ENCODE measurements around the gene LZTR1. TPM values are rescaled to one million over a fixed set of nuclear protein-coding genes. Genes with fewer than 3 reads are reported as not detected.

The LZTR1 gene
- total RNA-seq, 2 experiments from 2014 or later: 48.4 to 51.3 TPM

DNA sequence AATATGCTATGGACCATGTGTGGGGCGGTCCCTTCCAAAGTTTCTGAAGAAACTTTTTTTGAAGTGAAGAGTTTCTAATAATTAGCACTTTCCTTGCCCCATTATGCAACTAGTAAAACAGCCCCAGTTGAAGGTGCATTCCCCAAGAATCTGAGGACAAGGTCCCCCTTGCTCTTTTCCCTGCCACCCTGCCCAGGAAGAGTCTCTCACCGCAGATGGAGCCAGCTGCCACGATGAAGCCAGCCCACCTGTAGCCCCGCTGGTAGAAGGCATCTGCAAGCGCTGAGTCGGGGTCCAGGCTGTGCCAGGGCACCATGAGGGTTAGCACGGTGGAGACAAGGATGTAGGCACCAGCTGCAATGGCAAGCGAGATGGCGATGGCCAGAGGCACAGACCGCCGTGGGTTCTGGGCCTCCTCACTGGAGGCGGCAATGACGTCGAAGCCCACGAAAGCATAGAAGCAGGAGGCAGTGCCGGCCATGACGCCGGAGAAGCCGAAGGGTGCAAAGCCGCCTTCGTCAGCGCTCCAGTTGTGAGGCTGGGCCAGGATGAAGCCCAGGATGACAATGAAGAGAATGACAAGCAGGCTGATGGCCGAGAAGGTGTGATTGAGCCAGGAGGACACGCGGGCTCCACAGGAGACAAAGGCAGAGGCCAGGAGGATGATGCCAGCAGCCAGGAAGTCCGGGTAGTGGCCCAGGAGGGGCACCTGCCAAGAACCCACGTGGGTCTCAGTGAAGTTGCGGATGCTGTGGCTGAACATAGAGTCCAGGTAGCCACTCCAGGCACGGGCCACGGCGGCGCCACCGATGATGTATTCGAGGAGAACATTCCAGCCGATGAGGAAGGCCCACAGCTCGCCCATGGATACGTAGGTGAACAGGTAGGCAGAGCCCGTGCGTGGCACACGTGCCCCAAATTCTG is 48.8 kb downstream of the LZTR1 start:
- Histone ChIP-seq H3K4me3 (ENCODE audit: low read length) (no peak overlapping the region), H3K4me1 (ENCODE audit: insufficient read depth, low read length) (peaks cover 13% of the 10 kb centered on the region), H3K27ac (ENCODE audit: low read depth in 1 of 2, low read length in 2 of 2) (no peak overlapping the region), H3K27me3 (ENCODE audit: control insufficient read depth in 1 of 2, insufficient read depth in 2 of 2, low read length in 2 of 2) (peaks cover 24 to 31% of the 10 kb centered on the region in 2 experiments), H3K9me3 (ENCODE audit: control insufficient read depth in 1 of 2, insufficient read depth in 1 of 2, low read length in 2 of 2) (peaks cover 0 to 10% of the 10 kb centered on the region in 2 experiments), H3K36me3 (ENCODE audit: insufficient read depth, low read length) (no peaks in the 10 kb centered on the region)
- H3K27ac Mint-ChIP-seq: no peak overlapping the region
- no peak overlapping the region for H3K4me3 Mint-ChIP-seq
- ChIA-PET POLR2A (no interaction called here), CTCF (no interaction called here)
- DNase-seq (no peak), ATAC-seq (ENCODE audit: poor library complexity) (no peak)
- intact Hi-C loops (cut with DNase I, micrococcal nuclease): no loop called here
- no peaks in the 10 kb centered on the region for H3K9me3 Mint-ChIP-seq
- TF ChIP-seq, protein P1, sequence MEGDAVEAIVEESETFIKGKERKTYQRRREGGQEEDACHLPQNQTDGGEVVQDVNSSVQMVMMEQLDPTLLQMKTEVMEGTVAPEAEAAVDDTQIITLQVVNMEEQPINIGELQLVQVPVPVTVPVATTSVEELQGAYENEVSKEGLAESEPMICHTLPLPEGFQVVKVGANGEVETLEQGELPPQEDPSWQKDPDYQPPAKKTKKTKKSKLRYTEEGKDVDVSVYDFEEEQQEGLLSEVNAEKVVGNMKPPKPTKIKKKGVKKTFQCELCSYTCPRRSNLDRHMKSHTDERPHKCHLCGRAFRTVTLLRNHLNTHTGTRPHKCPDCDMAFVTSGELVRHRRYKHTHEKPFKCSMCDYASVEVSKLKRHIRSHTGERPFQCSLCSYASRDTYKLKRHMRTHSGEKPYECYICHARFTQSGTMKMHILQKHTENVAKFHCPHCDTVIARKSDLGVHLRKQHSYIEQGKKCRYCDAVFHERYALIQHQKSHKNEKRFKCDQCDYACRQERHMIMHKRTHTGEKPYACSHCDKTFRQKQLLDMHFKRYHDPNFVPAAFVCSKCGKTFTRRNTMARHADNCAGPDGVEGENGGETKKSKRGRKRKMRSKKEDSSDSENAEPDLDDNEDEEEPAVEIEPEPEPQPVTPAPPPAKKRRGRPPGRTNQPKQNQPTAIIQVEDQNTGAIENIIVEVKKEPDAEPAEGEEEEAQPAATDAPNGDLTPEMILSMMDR (IDR thresholded peaks at IDR 0.05): no peak
- no peaks in the 10 kb centered on the region for H3K4me1 Mint-ChIP-seq (ENCODE audit: low read depth)
- H3K27me3 Mint-ChIP-seq: peaks cover 32% of the 10 kb centered on the region
- no peaks in the 10 kb centered on the region for H3K36me3 Mint-ChIP-seq (ENCODE audit: low read depth)

DNA sequence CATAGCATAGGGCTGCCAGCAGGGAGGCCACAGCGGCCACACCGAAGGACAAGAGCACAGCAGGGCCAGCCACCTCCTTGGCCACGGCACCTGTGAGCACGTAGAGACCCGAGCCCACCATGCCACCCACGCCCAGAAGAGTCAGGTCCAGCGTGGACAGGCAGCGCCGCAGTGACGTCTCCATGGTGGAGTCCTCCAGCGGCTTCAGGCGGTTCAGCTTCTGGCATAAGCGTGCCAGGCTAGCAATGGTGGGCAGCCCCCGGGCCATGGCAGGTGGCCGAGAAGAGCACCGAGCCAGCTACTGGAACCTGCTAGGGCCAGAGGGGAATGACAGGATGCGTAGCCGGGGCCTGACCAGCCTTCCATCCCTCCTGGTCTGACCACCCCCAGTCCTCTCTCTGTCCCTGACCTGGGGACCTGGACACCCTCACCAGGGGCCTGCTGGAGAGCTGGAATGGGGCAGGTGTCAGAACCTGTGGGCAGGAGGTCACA is 49.5 kb downstream of the LZTR1 start:
- Histone ChIP-seq H3K4me1 (ENCODE audit: insufficient read depth, low read length) (peaks cover 9% of the 10 kb centered on the region), H3K27ac (ENCODE audit: low read depth in 1 of 2, low read length in 2 of 2) (no peak overlapping the region), H3K9me3 (ENCODE audit: control insufficient read depth in 1 of 2, insufficient read depth in 1 of 2, low read length in 2 of 2) (peaks cover 0 to 10% of the 10 kb centered on the region in 2 experiments), H3K4me3 (ENCODE audit: low read length) (no peak overlapping the region), H3K36me3 (ENCODE audit: insufficient read depth, low read length) (no peaks in the 10 kb centered on the region), H3K27me3 (ENCODE audit: control insufficient read depth in 1 of 2, insufficient read depth in 2 of 2, low read length in 2 of 2) (peaks cover 24 to 31% of the 10 kb centered on the region in 2 experiments)
- no peaks in the 10 kb centered on the region for H3K36me3 Mint-ChIP-seq (ENCODE audit: low read depth)
- H3K27me3 Mint-ChIP-seq: peaks cover 32% of the 10 kb centered on the region
- no peak overlapping the region for H3K27ac Mint-ChIP-seq
- no peaks in the 10 kb centered on the region for H3K9me3 Mint-ChIP-seq
- ATAC-seq (ENCODE audit: poor library complexity): no peak
- H3K4me1 Mint-ChIP-seq (ENCODE audit: low read depth): no peaks in the 10 kb centered on the region
- ChIA-PET POLR2A (no interaction called here), CTCF (no interaction called here)
- intact Hi-C loops (cut with DNase I, micrococcal nuclease): no loop called here
- no peak for DNase-seq
- TF ChIP-seq, protein P1 (IDR thresholded peaks at IDR 0.05): no peak
- no peak overlapping the region for H3K4me3 Mint-ChIP-seq

GRCh38 chr22:21032037-21032867 is 50.2 kb downstream of the LZTR1 start, which contains the start of gene SLC7A4:
Gene SLC7A4 (minus strand): TSS chr22:21032561. CDS start chr22:21031812, 749 bp downstream.
- CTCF ChIA-PET: no interaction called here

More at GRCh38 chr22:21032037-21032867, 50.2 kb downstream of the LZTR1 start, which contains the start of gene SLC7A4:
- H3K27me3 ChIP-seq (ENCODE audit: control insufficient read depth in 1 of 2, insufficient read depth in 2 of 2, low read length in 2 of 2): peaks cover 24 to 31% of the 10 kb centered on the region in 2 experiments
- peaks cover 32% of the 10 kb centered on the region for H3K27me3 Mint-ChIP-seq
- no peaks in the 10 kb centered on the region for H3K36me3 Mint-ChIP-seq (ENCODE audit: low read depth)
- peaks cover 0 to 10% of the 10 kb centered on the region in 2 experiments for H3K9me3 ChIP-seq (ENCODE audit: control insufficient read depth in 1 of 2, insufficient read depth in 1 of 2, low read length in 2 of 2)
- H3K9me3 Mint-ChIP-seq: no peaks in the 10 kb centered on the region
- H3K36me3 ChIP-seq (ENCODE audit: insufficient read depth, low read length): no peaks in the 10 kb centered on the region
- H3K27ac Mint-ChIP-seq: no peak within 1 kb of the TSS
- ATAC-seq (ENCODE audit: poor library complexity) (peak; percentile 57), DNase-seq (no peak)
- H3K4me1 ChIP-seq (ENCODE audit: insufficient read depth, low read length): peaks cover 9% of the 10 kb centered on the region
- POLR2A ChIA-PET: no interaction called here
- TF ChIP-seq, protein P1 (IDR thresholded peaks at IDR 0.05): no peak
- no peak within 1 kb of the TSS for H3K4me3 Mint-ChIP-seq
- intact Hi-C loops (cut with DNase I, micrococcal nuclease): no loop called here
- no peak within 1 kb of the TSS for H3K27ac ChIP-seq (ENCODE audit: low read depth in 1 of 2, low read length in 2 of 2)
- no peak within 1 kb of the TSS for H3K4me3 ChIP-seq (ENCODE audit: low read length)
- no peaks in the 10 kb centered on the region for H3K4me1 Mint-ChIP-seq (ENCODE audit: low read depth)

All from CD4-positive, alpha-beta T cell (primary cell).